CD14-positive monocyte (primary cell): ENCODE data around the gene EGFR. TPM values are rescaled to one million over a fixed set of nuclear protein-coding genes. Genes with fewer than 3 reads are reported as not detected.

Experiments used
- DNase-seq, 3 donors: peaks; one replicate each; pipeline ENCODE4 v3.0.0-alpha.2; 2011 to 2022
- H2AFZ ChIP-seq: 2 replicates; pipeline ENCODE4 v1.6.0; 2012; ENCODE audit warnings: mild to moderate bottlenecking, low read depth, low read length, inconsistent platforms; ENCODE audit not compliant: insufficient read depth, poor library complexity, severe bottlenecking
- H3K27ac ChIP-seq, 2 donors: 1 replicate in 1 of 2; 2 replicates in 1 of 2; pipeline ENCODE4 v1.5.1; 2012 to 2013; ENCODE audit warnings: low read length in 2 of 2, control low read depth in 1 of 2, inconsistent platforms in 1 of 2, low read depth in 1 of 2, mild to moderate bottlenecking in 1 of 2
- H3K27me3 ChIP-seq, 2 donors: one replicate each; pipeline versions ENCODE4 v1.6.0 to v1.6.1; 2011 to 2013; ENCODE audit warnings: low read length in 2 of 2; ENCODE audit not compliant: control insufficient read depth in 2 of 2, insufficient read depth in 2 of 2
- H3K36me3 ChIP-seq, 2 donors: replicated peaks in 1 of 2; 1 replicate in 1 of 2; 2 replicates in 1 of 2; pipeline versions ENCODE4 v1.5.1 to v1.6.1; 2012 to 2013; ENCODE audit warnings: low read length in 2 of 2, control low read depth in 1 of 2, inconsistent platforms in 1 of 2, mild to moderate bottlenecking in 1 of 2; ENCODE audit not compliant: insufficient read depth in 2 of 2, control insufficient read depth in 1 of 2
- H3K4me1 ChIP-seq, 2 donors: 1 replicate in 1 of 2; 2 replicates in 1 of 2; pipeline versions ENCODE4 v1.5.1 to v1.6.1; 2012 to 2013; ENCODE audit warnings: low read length in 2 of 2, control low read depth in 1 of 2, inconsistent platforms in 1 of 2, mild to moderate bottlenecking in 1 of 2, moderate library complexity in 1 of 2; ENCODE audit not compliant: insufficient read depth in 2 of 2, control insufficient read depth in 1 of 2
- H3K4me2 ChIP-seq: replicated peaks from 2 replicates; pipeline ENCODE3; 2012; ENCODE audit warnings: low read length, moderate library complexity, mild to moderate bottlenecking; ENCODE audit not compliant: poor library complexity, severe bottlenecking; ENCODE audit errors: extremely low read depth
- H3K4me3 ChIP-seq, 3 experiments: fragments of 200-600 bp in 1 of 3; sonication (generic) in 1 of 3; replicated peaks in 1 of 3; 1 replicate in 2 of 3; 2 replicates in 1 of 3; pipeline ENCODE4 v1.5.1; 2011 to 2013; ENCODE audit warnings: low read length in 3 of 3, mild to moderate bottlenecking in 3 of 3, control low read depth in 2 of 3, low read depth in 2 of 3, inconsistent platforms in 1 of 3, moderate library complexity in 1 of 3
- H3K79me2 ChIP-seq: 2 replicates; pipeline ENCODE4 v1.6.0; 2012; ENCODE audit warnings: mild to moderate bottlenecking, control low read depth, inconsistent platforms, low read length, moderate library complexity; ENCODE audit not compliant: insufficient read depth
- H3K9ac ChIP-seq: 2 replicates; pipeline ENCODE4 v1.6.0; 2017; ENCODE audit warnings: low read length, mild to moderate bottlenecking; ENCODE audit not compliant: insufficient read depth, poor library complexity, severe bottlenecking
- H3K9me3 ChIP-seq, 2 donors: replicated peaks in 1 of 2; 1 replicate in 1 of 2; 2 replicates in 1 of 2; pipeline versions ENCODE4 v1.5.1 to v1.6.1; 2012 to 2013; ENCODE audit warnings: low read length in 2 of 2, control low read depth in 1 of 2; ENCODE audit not compliant: control insufficient read depth in 1 of 2, insufficient read depth in 1 of 2
- H4K20me1 ChIP-seq: 2 replicates; pipeline ENCODE4 v1.6.0; 2012; ENCODE audit warnings: mild to moderate bottlenecking, low read length, control low read depth, moderate library complexity; ENCODE audit not compliant: insufficient read depth
- H3K27ac Mint-ChIP-seq, 7 donors: one replicate each; pipeline ENCODE4 v1.8.0; 2020; ENCODE audit warnings: mild to moderate bottlenecking in 7 of 7, mixed read lengths in 7 of 7, moderate library complexity in 6 of 7, inconsistent platforms in 2 of 7
- H3K27me3 Mint-ChIP-seq, 3 donors: one replicate each; pipeline ENCODE4 v1.8.0; 2021 to 2022; ENCODE audit warnings: low read depth in 3 of 3, mild to moderate bottlenecking in 3 of 3, mixed read lengths in 3 of 3, moderate library complexity in 3 of 3, inconsistent platforms in 1 of 3
- H3K36me3 Mint-ChIP-seq, 2 donors: one replicate each; pipeline ENCODE4 v1.8.0; 2020; ENCODE audit warnings: mixed read lengths in 2 of 2, inconsistent platforms in 1 of 2, mild to moderate bottlenecking in 1 of 2
- H3K4me1 Mint-ChIP-seq: one replicate; pipeline ENCODE4 v1.8.0; 2020; ENCODE audit warnings: mild to moderate bottlenecking, mixed read lengths
- H3K4me3 Mint-ChIP-seq, 2 donors: one replicate each; pipeline ENCODE4 v1.8.0; 2020; ENCODE audit warnings: mild to moderate bottlenecking in 2 of 2, mixed read lengths in 2 of 2, moderate library complexity in 1 of 2
- H3K9me3 Mint-ChIP-seq, 7 donors: one replicate each; pipeline ENCODE4 v1.8.0; 2020 to 2022; ENCODE audit warnings: mixed read lengths in 7 of 7, mild to moderate bottlenecking in 6 of 7, moderate library complexity in 6 of 7, inconsistent platforms in 2 of 7
- CTCF ChIP-seq: fragments of 200-600 bp; IDR thresholded peaks from one replicate; pipeline ENCODE4 v1.8.0; 2022; ENCODE audit warnings: antibody characterized with exemption, mild to moderate bottlenecking
- WGBS: methylation state at CpG from one replicate; pipeline ENCODE4 v1.1.5; 2013; ENCODE audit warnings: missing lambda C conversion rate; ENCODE audit not compliant: insufficient coverage; 5-methylcytosine and 5-hydroxymethylcytosine counted together
- intact Hi-C, 2 donors: fragments of 100-400 bp; cut with micrococcal nuclease; formaldehyde crosslinking; loops; one replicate each; pipeline versions ENCODE4 v1.15.0 to v1.15.1; 2023
- polyA plus RNA-seq, 3 donors: library from polyadenylated mRNA; depleted of rRNA in 1 of 3; unstranded in 2 of 3; stranded (reverse) in 1 of 3; fragments of 300-500 nt in 2 of 3; fragments of >200 nt in 1 of 3; fragmentation: Illumina TruSeq in 2 of 3; gene quantifications; 1 replicate in 2 of 3; 2 replicates in 1 of 3; pipeline ENCODE4 v1.2.3, GENCODE V29; 2012 to 2021

Gene EGFR
- polyA plus RNA-seq, 3 donors: not detected

- no peak overlapping the region for H3K27ac Mint-ChIP-seq
- peaks cover 0 to 5% (median 0%) of the 10 kb centered on the region in 3 donors for H3K27me3 Mint-ChIP-seq
- H3K36me3 Mint-ChIP-seq: no peaks in the 10 kb centered on the region
- Histone ChIP-seq H4K20me1 (no peaks in the 10 kb centered on the region), H3K9ac (no peak overlapping the region), H2AFZ (no peak overlapping the region), H3K4me3 (no peak overlapping the region), H3K9me3 (peaks cover 0 to 14% of the 10 kb centered on the region in 2 donors), H3K4me2 (no peak overlapping the region), H3K27ac (no peak overlapping the region), H3K79me2 (no peaks in the 10 kb centered on the region), H3K36me3 (no peaks in the 10 kb centered on the region), H3K27me3 (no peaks in the 10 kb centered on the region), H3K4me1 (no peaks in the 10 kb centered on the region)
- no peaks in the 10 kb centered on the region for H3K4me1 Mint-ChIP-seq
- peaks cover 4 to 16% (median 6%) of the 10 kb centered on the region in 7 donors for H3K9me3 Mint-ChIP-seq
- WGBS: 90% methylated on average over 2 of the region's 13 CpGs
- no peak overlapping the region for H3K4me3 Mint-ChIP-seq
- intact Hi-C loops: no loop called here
- no peak for DNase-seq
- no peak for TF ChIP-seq CTCF
These were observed 49.4 kb upstream of the EGFR start for GRCh38 chr7:54969208-54969967.

- Histone ChIP-seq H3K36me3 (no peaks in the 10 kb centered on the region), H3K4me1 (no peaks in the 10 kb centered on the region), H3K4me3 (no peak overlapping the region), H3K4me2 (no peak overlapping the region), H3K27ac (no peak overlapping the region), H3K9ac (no peak overlapping the region), H3K27me3 (no peaks in the 10 kb centered on the region), H2AFZ (no peak overlapping the region), H3K79me2 (no peaks in the 10 kb centered on the region), H4K20me1 (no peaks in the 10 kb centered on the region), H3K9me3 (peaks cover 0 to 14% of the 10 kb centered on the region in 2 donors)
- Mint-ChIP-seq H3K36me3 (no peaks in the 10 kb centered on the region), H3K4me1 (no peaks in the 10 kb centered on the region), H3K27me3 (peaks cover 0 to 2% (median 1%) of the 10 kb centered on the region in 3 donors), H3K27ac (no peak overlapping the region), H3K4me3 (no peak overlapping the region), H3K9me3 (peaks cover 4 to 19% (median 6%) of the 10 kb centered on the region in 7 donors)
- intact Hi-C loops: no loop called here
- no CpG with 5 or more reads among the region's 2 CpGs for WGBS
- no peak for TF ChIP-seq CTCF
- no peak for DNase-seq
These were observed 46.0 kb upstream of the EGFR start for GRCh38 chr7:54972733-54973294.
